Forelimb muscle (tissue), 1 donor: Measurements from ENCODE around the gene EIF3M. TPM values are rescaled to one million over a fixed set of nuclear protein-coding genes. Genes with fewer than 3 reads are reported as not detected.

Source experiments
- DNase-seq: peaks from one replicate; pipeline ENCODE4 v3.0.0-alpha.2; 2013; ENCODE audit warnings: low read depth
- polyA plus RNA-seq: library from polyadenylated mRNA; unstranded; fragments of 120-200 nt; gene quantifications from one replicate; pipeline ENCODE4 v1.2.1, GENCODE V29; 2013; ENCODE audit not compliant: insufficient read length

The EIF3M gene
- 355 TPM for polyA plus RNA-seq

DNA sequence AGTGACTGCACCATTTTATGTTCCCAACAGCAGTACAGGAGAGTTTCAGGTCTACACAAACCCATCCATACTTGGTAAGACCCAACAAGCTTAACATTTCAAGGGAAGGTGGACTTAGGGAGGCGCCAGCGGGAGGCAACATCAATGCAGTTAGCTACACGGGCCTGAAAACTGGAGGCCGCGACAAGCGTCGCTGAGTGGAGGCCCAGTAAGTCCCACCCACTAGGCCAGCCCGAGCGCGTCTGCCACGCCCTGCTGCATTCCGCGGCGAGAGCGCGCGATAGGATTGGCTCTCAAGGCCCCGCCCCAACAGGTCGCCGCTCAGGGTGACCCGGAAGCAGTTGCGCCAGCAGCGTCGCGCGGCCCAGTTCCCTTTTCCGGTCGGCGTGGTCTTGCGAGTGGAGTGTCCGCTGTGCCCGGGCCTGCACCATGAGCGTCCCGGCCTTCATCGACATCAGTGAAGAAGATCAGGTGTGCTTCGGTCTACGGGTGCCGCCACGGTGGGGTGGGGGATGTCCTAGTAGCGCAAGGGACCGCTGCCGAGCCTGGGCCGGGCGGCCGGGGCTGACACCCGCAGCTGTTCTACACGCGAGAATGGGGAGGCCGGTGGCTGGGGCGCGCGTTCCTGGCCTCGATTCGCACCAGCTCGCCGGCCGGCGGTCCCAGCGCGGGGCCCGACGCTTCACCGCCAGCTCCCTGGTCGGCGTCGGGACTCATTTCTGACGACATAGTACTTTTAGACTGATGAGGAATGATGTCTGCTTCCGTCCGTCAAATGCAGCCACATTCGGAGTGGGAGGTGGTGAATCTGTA is at the start of gene EIF3M:
Gene EIF3M (plus strand): TSS at position 373 of the 813 bp plus-strand sequence. CDS start 57 bp downstream, at position 430.
- DNase-seq, result peak; percentile 85

- no peak for DNase-seq
Measured at GRCh38 chr11:32538804-32539203, 44.8 kb upstream of the EIF3M start.

DNA sequence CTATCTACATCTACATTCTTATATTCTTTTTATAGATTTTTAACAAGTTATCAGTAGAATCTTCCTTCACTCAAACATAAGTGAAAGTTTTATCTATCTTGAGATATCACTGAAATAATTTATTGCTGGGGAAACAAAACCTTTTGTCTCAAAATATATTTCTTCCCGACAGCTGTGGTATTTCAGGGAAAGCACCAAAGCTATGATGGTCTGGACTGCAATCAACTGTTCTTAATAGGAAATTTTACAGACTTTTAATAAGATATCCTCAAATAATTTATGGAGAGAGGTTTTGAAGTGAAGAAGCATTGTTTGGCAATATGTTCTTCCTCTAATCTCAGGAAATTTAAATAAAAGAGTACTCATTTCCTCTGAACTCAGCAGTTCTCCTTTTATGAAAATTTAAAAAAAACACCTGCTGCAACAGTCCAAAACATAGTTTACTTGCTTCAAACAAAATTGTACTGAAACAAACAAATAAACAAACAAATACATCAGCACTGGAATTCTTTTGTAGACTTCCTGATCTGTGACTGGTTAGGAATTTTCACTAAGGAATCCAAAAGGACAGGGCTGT is 33.9 kb upstream of the EIF3M start:
- DNase-seq, result no peak

- DNase-seq, result no peak
Measured at GRCh38 chr11:32550207-32550606, 33.4 kb upstream of the EIF3M start.

DNA sequence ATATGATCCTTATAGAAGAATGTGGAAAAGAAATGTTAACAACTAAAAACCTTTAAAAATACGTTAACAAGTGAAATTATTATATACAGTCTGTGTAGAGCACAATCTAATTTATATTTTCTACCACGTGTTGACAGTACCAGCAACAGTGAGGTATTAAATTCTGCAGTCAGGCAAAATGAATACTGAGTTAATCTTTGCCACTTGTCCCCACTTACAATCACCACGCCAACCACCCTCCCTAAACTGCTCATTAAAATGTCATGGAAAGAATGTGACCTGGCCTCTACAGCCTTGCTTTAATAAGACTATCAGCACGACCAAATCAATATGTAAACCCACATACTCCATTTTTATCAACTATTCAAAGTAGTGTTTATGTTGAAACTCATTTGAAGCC is 28.5 kb upstream of the EIF3M start:
- no peak for DNase-seq

GRCh38 chr11:32555895-32556294 is 27.7 kb upstream of the EIF3M start:
- no peak for DNase-seq

GRCh38 chr11:32561835-32562234 is 21.8 kb upstream of the EIF3M start:
- no peak for DNase-seq

DNA sequence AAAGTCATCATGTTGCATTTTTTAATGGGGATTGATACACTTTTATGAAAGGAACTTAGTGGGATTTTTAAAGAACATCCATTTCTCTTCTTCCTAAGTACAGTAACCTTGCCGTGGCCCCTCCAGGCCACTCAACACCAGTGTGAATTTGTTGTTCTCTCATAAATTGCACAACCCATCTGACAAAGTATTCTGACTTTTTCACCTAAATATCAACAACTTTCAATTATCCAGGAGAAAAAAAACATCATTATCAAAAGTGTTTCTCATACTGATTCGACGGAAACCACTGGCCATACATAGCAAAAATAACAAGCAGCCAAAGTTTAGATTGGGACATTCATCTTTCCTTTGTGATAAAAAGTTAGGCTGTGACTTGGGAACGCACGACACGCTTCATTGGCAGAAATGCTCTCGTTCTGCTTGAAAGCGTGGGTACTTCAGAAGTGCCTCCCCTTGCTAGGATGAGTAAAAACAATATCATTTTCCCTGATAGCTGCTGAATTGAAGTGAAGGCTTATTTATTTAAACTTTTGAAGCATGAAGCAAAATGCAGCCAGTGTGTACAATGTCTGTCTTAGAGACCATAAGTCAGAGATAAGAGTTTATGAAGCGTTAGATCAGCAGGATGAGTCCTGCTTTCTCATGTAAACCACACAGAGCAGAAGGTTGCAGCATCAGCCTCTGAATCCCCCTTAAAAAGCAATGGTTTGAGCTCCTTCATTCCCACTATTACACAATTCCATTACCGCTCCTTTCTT is 20.6 kb upstream of the EIF3M start:
- DNase-seq, result no peak

GRCh38 chr11:32563600-32563959 is 20.1 kb upstream of the EIF3M start:
- DNase-seq, result no peak

DNA sequence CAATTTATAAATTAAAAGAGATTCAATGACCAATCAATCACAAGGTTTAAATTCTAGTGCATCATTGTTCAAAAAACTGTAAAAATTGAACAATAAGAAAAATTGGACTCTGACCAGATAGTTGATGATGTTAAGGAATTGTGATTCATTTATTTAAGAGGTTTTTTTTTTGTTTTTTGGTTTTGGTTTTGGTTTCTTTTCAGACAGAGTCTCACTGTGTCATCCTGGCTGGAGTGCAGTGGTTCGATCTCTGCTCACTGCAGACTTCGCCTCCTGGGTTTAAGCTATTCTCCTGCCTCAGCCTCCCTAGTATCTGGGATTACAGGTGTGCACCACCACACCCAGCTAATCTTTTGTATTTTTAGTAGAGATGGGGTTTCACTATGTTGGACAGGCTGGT is 17.1 kb upstream of the EIF3M start:
- DNase-seq, result no peak

GRCh38 chr11:32567154-32567553 is 16.5 kb upstream of the EIF3M start:
- no peak for DNase-seq

GRCh38 chr11:32569313-32569881 is 14.2 kb upstream of the EIF3M start:
- no peak for DNase-seq

DNA sequence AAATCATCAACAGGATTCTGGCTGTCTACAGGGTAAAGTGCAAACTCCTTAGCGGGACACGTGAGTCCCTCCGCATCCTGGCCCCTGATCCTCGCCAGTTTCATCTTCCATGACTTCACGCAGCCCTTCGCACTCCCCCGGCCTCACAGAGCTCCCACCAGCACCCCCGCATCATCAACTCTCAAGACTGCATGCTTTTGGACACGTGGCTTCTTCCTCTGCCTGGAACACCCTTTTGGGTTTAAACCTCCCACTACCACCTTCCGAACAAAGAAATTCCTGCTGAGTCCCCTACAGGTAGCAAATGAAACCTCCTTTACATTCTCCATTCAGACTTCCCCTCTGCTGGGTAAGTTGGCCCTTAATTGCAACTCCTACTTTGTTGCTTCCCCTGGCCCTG is 12.6 kb upstream of the EIF3M start:
- no peak for DNase-seq

DNA sequence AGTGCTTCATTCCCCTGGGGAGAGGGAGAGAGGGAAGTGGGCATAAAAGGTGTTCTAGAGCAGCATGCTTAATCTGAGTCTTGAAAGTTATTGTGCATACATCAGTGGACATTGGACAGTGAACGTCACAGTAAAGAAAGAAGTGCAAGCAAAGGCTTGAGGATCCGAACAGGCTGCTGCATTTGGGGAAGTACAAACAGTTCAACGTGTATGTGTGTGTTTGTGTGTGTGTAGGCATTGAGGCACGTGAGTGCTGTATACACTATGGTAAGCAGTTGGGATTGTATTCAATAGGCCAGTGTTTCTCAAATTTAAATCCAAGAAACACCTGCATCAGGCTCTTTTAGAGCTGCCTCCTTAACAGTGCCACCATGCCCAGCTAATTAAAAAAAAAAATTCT is 10.4 kb upstream of the EIF3M start:
- DNase-seq, result no peak

DNA sequence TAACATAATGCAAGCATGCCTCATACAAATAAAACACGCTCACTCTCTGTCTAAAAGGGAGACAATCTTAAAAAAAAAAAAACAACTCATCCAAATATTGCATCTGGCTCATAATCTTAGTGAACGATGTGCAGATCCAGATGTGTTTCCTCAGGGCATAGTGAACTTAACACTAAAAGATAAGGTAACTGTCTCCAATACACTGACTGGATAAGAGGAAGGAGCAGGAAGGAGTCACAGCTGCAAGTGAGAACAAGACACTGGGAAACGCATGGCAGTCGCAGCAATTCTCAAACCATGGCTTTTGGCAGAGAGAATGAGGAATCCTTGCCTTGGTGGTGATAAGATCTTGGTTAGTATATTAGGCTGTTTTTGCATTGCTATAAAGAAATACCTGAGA is 9.2 kb upstream of the EIF3M start:
- no peak for DNase-seq

GRCh38 chr11:32575070-32575469 is 8.6 kb upstream of the EIF3M start:
- DNase-seq, result no peak

DNA sequence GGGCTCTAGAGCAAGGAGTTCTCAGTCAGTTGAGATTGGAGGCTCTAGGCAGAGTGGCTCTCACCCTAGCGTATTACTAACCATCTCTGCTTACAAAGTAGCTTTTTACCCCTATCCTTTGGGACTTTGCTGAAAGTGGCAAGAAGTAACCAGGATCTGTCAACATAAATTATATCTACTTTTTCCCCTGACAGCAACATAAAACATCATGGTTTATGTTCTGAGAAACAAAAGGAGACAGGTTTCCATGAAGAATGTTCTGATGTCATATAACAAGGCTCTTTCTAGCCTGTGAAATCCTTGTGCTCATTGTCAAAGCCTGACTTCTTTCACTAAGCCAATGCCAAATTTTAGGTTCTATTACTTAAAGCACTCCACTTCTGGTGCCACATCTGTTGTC is 7.2 kb upstream of the EIF3M start:
- no peak for DNase-seq

DNA sequence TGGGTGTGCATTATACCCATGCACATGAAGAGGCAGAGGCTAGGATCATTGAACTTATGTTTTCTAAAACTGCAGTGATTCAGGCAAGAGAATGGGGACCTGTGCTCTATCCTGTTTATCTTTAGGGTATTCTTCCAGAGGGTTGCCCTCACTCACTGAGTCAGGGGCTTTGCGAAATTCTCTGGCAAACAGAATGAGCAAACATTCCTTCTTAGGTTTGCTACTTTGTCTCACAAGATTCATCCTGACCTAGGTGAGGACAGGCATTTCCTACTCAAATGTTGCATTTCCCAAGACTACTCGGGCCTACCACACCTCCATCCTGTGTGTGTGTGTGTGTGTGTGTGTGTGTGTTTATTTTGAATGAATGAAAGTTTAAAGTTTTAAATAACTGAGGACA is 2.7 kb upstream of the EIF3M start:
- DNase-seq, result no peak

DNA sequence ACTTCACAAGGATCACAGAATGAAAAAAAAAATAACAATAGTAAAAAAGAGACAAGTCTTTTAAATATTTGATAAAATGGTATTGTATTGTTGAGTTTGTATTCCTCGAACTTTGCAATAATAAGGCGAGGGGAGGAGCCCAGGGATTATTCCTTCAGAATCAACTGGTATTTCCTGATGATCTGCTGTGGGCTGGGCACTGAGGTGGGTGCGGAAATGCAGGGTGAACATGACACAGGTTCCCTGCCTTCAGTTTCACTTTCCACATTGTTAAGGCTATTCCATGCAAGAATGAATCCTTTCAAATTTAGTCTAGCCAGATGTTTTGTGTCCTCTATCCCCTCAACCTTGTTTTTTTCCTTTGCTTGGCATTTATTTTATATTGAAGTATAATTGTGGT is 2.1 kb upstream of the EIF3M start:
- DNase-seq, result no peak

GRCh38 chr11:32584921-32585320 is 1.3 kb downstream of the EIF3M start:
- no peak for DNase-seq

DNA sequence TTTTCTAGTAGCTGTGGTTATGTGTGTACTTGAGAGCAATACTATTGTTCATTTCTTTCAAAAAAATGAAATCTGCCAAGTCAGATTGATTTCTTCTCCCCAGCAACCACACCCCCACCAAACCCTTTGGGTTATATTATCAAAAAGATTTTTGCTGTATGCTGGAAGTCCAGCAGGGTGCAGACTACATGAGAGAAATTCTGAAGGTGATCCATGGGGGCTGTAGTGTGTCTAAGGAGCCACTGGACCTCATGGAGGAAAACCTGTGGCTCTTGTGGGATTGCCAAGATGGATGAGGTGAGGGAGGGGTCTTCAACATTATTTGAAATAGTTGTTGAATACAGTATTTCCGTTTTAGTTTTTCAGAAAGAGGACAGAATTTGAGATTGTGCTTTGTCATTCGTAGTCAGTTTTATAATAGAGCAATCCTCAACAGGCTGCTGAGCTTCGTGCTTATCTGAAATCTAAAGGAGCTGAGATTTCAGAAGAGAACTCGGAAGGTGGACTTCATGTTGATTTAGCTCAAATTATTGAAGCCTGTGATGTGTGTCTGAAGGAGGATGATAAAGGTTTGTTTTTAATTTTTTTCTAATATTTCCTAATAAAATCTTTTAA is 3.1 kb downstream of the EIF3M start:
- DNase-seq, result no peak

GRCh38 chr11:32594272-32594671 is 10.6 kb downstream of the EIF3M start:
- DNase-seq, result no peak
